ENCODE results near the gene UBE2E2. TPM values are rescaled to one million over a fixed set of nuclear protein-coding genes. Genes with fewer than 3 reads are reported as not detected.

The UBE2E2 gene
- total RNA-seq, 1 experiment from 2014 or later: 64.3 TPM

GRCh38 chr3:23390989-23391553 is 187.9 kb downstream of the UBE2E2 start:
- POLR2A ChIA-PET: no interaction called here
- DNase-seq (ENCODE audit: unreplicated experiment): no peak
- Mint-ChIP-seq H3K36me3 (ENCODE audit: insufficient read depth, unreplicated experiment) (no peaks in the 10 kb centered on the region), H3K27ac (ENCODE audit: low read depth, unreplicated experiment) (no peak overlapping the region), H3K4me1 (ENCODE audit: insufficient read depth, unreplicated experiment) (peaks cover 8% of the 10 kb centered on the region), H3K9me3 (ENCODE audit: unreplicated experiment) (no peaks in the 10 kb centered on the region), H3K27me3 (ENCODE audit: insufficient read depth, unreplicated experiment) (no peaks in the 10 kb centered on the region), H3K4me3 (ENCODE audit: unreplicated experiment) (no peak overlapping the region)
- intact Hi-C loops (cut with micrococcal nuclease): no loop called here
- TF ChIP-seq, protein P1, sequence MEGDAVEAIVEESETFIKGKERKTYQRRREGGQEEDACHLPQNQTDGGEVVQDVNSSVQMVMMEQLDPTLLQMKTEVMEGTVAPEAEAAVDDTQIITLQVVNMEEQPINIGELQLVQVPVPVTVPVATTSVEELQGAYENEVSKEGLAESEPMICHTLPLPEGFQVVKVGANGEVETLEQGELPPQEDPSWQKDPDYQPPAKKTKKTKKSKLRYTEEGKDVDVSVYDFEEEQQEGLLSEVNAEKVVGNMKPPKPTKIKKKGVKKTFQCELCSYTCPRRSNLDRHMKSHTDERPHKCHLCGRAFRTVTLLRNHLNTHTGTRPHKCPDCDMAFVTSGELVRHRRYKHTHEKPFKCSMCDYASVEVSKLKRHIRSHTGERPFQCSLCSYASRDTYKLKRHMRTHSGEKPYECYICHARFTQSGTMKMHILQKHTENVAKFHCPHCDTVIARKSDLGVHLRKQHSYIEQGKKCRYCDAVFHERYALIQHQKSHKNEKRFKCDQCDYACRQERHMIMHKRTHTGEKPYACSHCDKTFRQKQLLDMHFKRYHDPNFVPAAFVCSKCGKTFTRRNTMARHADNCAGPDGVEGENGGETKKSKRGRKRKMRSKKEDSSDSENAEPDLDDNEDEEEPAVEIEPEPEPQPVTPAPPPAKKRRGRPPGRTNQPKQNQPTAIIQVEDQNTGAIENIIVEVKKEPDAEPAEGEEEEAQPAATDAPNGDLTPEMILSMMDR (IDR thresholded peaks at IDR 0.05; ENCODE audit: unreplicated experiment): no peak
- CTCF ChIA-PET: no interaction called here
- BruUV-seq (replicated peaks): no TSS peak

DNA sequence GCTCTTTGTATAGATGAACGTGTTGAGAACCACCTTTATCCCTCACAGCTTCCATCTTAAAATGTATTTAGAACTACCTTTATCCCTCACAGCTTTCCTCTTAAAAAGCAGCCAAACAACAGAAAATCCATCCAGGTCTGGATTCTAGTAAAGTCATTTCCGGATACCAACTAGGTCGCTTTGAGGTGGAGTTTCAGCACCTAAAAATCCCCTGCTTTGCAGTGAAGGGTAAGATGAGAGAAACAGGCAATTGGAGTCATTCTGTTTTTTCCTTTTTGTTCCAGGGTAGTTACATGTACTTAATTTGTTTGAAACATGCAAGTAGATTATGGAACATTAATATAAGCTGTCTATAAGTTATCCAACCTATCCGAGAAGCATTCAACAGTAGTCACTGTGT is 192.0 kb downstream of the UBE2E2 start:
- no peak for DNase-seq (ENCODE audit: unreplicated experiment)
- TF ChIP-seq, protein P1 (IDR thresholded peaks at IDR 0.05; ENCODE audit: unreplicated experiment): no peak
- Mint-ChIP-seq H3K4me3 (ENCODE audit: unreplicated experiment) (no peak overlapping the region), H3K4me1 (ENCODE audit: insufficient read depth, unreplicated experiment) (peaks cover 20% of the 10 kb centered on the region), H3K27me3 (ENCODE audit: insufficient read depth, unreplicated experiment) (no peaks in the 10 kb centered on the region), H3K27ac (ENCODE audit: low read depth, unreplicated experiment) (no peak overlapping the region), H3K36me3 (ENCODE audit: insufficient read depth, unreplicated experiment) (no peaks in the 10 kb centered on the region), H3K9me3 (ENCODE audit: unreplicated experiment) (no peaks in the 10 kb centered on the region)
- POLR2A ChIA-PET: no interaction called here
- intact Hi-C loops (cut with micrococcal nuclease): no loop called here
- CTCF ChIA-PET: no interaction called here
- no TSS peak for BruUV-seq (replicated peaks)

DNA sequence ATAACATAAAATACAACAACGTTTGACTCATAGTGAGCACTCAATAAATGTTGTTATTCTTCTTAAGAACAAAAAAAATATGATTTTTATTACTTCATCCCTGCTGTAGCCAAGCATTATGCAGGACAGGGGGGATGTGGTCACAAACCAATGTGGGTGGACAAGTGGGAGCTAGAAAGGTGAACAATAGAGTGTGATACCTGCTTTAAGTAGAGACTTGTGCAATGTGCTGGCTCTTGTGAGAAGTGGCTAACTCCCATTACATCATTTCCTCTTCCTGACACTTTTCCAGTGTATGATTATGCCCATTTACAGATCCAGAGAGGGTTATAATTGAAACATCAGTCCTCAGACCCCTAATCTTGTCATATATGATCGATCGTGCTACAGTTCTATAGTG is 193.6 kb downstream of the UBE2E2 start:
- intact Hi-C loops (cut with micrococcal nuclease): no loop called here
- TF ChIP-seq, protein P1 (IDR thresholded peaks at IDR 0.05; ENCODE audit: unreplicated experiment): no peak
- Mint-ChIP-seq H3K27me3 (ENCODE audit: insufficient read depth, unreplicated experiment) (no peaks in the 10 kb centered on the region), H3K4me1 (ENCODE audit: insufficient read depth, unreplicated experiment) (peaks cover 20% of the 10 kb centered on the region), H3K27ac (ENCODE audit: low read depth, unreplicated experiment) (no peak overlapping the region), H3K36me3 (ENCODE audit: insufficient read depth, unreplicated experiment) (no peaks in the 10 kb centered on the region), H3K9me3 (ENCODE audit: unreplicated experiment) (no peaks in the 10 kb centered on the region), H3K4me3 (ENCODE audit: unreplicated experiment) (no peak overlapping the region)
- peak; percentile 62 for DNase-seq (ENCODE audit: unreplicated experiment)
- ChIA-PET CTCF (interaction anchor here (0.6 to 0.7 kb wide), 2 partner anchors 18 to 216 kb away, joined by 3 read pairs; no protein-coding TSS in a partner anchor), POLR2A (no interaction called here)
- no TSS peak for BruUV-seq (replicated peaks)

- ChIA-PET POLR2A (no interaction called here), CTCF (no interaction called here)
- H3K9me3 Mint-ChIP-seq (ENCODE audit: unreplicated experiment): no peaks in the 10 kb centered on the region
- no TSS peak for BruUV-seq (replicated peaks)
- TF ChIP-seq, protein P1 (IDR thresholded peaks at IDR 0.05; ENCODE audit: unreplicated experiment): no peak
- no peaks in the 10 kb centered on the region for H3K27me3 Mint-ChIP-seq (ENCODE audit: insufficient read depth, unreplicated experiment)
- no peak for DNase-seq (ENCODE audit: unreplicated experiment)
- intact Hi-C loops (cut with micrococcal nuclease): no loop called here
- H3K36me3 Mint-ChIP-seq (ENCODE audit: insufficient read depth, unreplicated experiment): no peaks in the 10 kb centered on the region
- no peak overlapping the region for H3K4me3 Mint-ChIP-seq (ENCODE audit: unreplicated experiment)
- H3K4me1 Mint-ChIP-seq (ENCODE audit: insufficient read depth, unreplicated experiment): peaks cover 15% of the 10 kb centered on the region
- no peak overlapping the region for H3K27ac Mint-ChIP-seq (ENCODE audit: low read depth, unreplicated experiment)
These were observed 196.1 kb downstream of the UBE2E2 start for GRCh38 chr3:23399221-23399620.

Measured in MCF 10A (cell line).